GM23338 (cell line): ENCODE results near the gene MYO5C.
"Not testable (repeated sequence)": the region's sequence is repeated elsewhere in the genome, so short reads cannot be mapped to it uniquely, and the experiment has no call there.

Experiments
- CTCF ChIP-seq, 2 experiments: fragments of 200-600 bp in 1 of 2; sonication (generic) in 1 of 2; conservative IDR thresholded peaks; 2 replicates each; pipeline versions ENCODE4 v1.5.1 to v1.6.1; 2016 to 2017; ENCODE audit warnings: antibody characterized with exemption in 2 of 2, low read depth in 2 of 2, mild to moderate bottlenecking in 2 of 2, moderate library complexity in 1 of 2
- ETS1 ChIP-seq: IDR thresholded peaks from 2 replicates; pipeline ENCODE4 v1.6.1; 2016; ENCODE audit warnings: antibody characterized with exemption
- EZH2 ChIP-seq: fragments of 200-600 bp; sonication (generic); IDR thresholded peaks from one replicate; pipeline ENCODE4 v1.8.0; 2017; ENCODE audit warnings: antibody characterized with exemption, mild to moderate bottlenecking, low read depth; ENCODE audit not compliant: unreplicated experiment
- EZH2phosphoT487 ChIP-seq: fragments of 200-600 bp; sonication (generic); IDR thresholded peaks from one replicate; pipeline ENCODE4 v1.8.1; 2018; ENCODE audit warnings: antibody characterized with exemption; ENCODE audit not compliant: unreplicated experiment
- POLR2AphosphoS5 ChIP-seq: IDR thresholded peaks from 2 replicates; pipeline ENCODE4 v1.6.1; 2016; ENCODE audit warnings: antibody characterized with exemption, low read depth

- TF ChIP-seq POLR2AphosphoS5; CTCF (conservative IDR thresholded peaks at IDR 0.05; ENCODE audit: low read depth in 2 of 2); EZH2; ETS1; EZH2phosphoT487: not testable (repeated sequence)
Observed at GRCh38 chr15:52170199-52170598, 125.4 kb downstream of the MYO5C start.
